COLO668 (cell line): ENCODE results near the gene C2CD5.
"Not testable (repeated sequence)": the region's sequence is repeated elsewhere in the genome, so short reads cannot be mapped to it uniquely, and the experiment has no call there.

Source experiments
- DNase-seq: peaks from one replicate; lab custom pipeline; 2025; ENCODE audit not compliant: unreplicated experiment; lab: John Stamatoyannopoulos, UW

Gene C2CD5

GRCh38 chr12:22544038-22544979 lies at the start of gene C2CD5:
TSS of gene C2CD5 (minus strand) at chr12:22544542. CDS start at chr12:22544150, 392 bp downstream.
- DNase-seq: peak; percentile 93

- DNase-seq: no peak
Measured at GRCh38 chr12:22593864-22594263, 49.5 kb upstream of the C2CD5 start.

GRCh38 chr12:22588817-22589216 lies 44.5 kb upstream of the C2CD5 start:
- DNase-seq: peak; percentile 46

GRCh38 chr12:22578328-22578727 lies 34.0 kb upstream of the C2CD5 start:
- no peak for DNase-seq

DNA sequence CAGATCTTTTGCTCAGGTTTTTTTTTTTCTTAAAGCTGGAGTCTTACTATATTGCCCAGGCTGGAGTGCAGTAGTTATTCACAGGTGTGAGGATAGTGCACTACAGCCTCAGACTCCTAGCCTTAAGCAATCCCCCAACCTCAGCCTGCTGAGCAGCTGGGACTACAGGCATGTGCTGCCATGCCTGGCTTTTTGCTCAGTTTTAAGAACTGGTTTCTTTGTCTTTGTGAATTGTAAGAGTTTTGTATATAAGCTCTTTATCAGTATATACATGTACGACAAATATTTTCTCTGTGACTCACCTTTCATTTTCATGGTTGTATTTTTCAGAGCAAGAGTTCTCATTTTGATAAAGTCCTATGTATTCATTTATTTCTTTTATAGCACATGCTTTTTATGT lies 33.3 kb upstream of the C2CD5 start:
- DNase-seq: no peak

- DNase-seq: no peak
Measured at GRCh38 chr12:22576473-22576872, 32.1 kb upstream of the C2CD5 start.

- no peak for DNase-seq
Measured at GRCh38 chr12:22576065-22576464, 31.7 kb upstream of the C2CD5 start.

- DNase-seq: no peak
Measured at GRCh38 chr12:22574921-22575320, 30.6 kb upstream of the C2CD5 start.

- DNase-seq: no peak
Measured at GRCh38 chr12:22573181-22573580, 28.8 kb upstream of the C2CD5 start.

DNA sequence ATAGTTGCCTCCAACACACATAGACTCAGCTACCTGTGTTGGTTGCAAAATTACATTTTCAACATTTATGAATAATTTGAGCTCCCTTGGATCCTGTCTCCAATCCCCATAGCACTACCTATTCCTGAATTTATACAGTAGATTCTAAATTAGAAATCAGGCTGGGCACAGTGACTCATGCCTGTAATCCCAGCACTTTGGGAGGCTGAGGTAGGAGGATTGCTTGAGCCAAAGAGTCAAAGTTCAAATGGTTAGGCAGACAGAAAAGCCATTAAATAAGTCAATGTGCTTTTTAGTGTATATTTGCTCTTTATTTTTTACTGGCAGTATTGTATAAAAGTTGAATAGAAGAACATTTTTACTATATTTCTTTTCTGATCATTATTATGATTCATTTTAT lies 24.9 kb upstream of the C2CD5 start:
- no peak for DNase-seq

DNA sequence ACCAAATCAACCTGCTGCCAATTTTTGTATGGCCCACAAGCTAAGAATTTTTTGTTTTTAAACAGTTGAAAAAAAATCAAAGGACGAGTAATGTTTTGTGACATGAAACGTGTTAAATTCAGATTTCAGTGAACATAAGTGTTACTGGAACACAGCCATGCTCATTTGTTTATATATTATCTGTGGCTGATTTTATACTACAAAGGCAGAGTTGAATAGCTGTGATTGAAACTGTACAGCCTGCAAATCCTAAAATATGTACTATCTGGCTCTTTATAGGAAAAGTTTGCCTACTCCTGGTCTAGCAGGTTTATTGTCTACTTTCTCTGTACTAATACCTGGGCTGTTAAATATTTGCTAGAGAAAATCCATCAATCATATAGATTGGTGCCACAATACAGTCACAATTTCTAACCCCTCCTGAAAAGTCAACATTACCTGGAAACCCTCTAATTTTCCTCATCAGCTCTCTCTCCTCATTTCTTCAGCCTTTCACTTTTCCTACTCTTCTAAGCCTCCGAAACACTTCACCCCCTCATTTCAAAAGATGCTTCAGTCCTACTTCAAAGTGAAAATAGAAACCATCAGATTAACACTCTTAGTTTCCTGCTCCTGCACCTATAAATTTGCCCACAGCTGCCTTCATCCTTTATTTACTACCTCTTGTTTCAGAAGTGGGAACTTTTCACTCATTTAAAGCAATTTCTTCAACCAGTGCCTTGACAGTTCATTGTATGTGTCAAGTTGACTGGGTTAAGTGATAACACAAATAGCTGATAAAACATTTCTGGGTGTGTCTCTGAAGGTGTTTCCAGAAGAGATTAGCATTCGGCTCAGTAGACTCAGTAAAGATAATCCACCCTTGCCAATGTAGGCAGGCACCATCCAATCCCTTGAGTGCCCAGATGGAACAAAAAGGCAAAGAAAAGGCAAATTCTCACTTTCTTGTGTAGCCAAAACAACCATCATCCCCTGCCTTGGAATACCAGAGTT lies 18.0 kb upstream of the C2CD5 start:
- no peak for DNase-seq

- not testable (repeated sequence) for DNase-seq
Measured at GRCh38 chr12:22554750-22555149, 10.4 kb upstream of the C2CD5 start.

DNA sequence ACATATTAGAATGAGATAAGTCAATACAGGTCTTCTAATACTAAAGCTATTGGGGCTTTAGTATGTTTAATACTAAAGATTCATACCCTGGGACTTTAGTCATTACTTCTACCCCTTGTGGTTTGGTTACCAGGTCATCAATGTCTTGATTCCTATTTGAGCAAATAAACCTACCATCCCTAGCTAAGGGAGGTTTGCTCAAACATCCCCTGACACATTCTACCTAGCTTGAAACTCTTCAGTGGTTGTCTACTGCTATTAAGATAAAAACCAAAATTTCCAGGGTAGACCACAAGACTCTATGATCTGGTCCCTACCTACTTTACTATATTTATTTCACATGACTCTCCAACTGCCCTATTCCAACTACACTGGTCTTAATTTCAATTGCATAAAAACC lies 7.3 kb upstream of the C2CD5 start:
- DNase-seq: no peak

DNA sequence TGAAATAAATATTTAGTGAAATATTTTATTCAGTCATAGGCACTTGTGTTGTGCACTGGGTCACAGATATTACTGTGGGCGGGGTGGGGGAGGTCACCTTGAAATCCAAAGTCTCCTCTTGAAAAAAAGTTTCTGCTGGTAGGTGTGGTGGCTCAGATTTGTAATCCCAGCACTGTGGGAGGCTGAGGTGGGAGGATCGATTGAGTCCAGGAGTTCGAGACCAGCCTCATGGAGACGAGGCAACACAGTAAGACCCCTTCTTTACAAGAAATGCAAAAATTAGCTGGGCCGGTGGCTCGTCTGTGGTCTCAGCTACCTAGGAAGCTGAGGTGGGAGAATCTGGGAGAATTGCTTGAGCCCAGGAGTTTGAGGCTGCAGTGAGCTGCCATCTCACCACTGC lies 913 bp upstream of the C2CD5 start:
- DNase-seq: no peak

- DNase-seq: peak; percentile 75
Measured at GRCh38 chr12:22543246-22544037, 900 bp downstream of the C2CD5 start.

DNA sequence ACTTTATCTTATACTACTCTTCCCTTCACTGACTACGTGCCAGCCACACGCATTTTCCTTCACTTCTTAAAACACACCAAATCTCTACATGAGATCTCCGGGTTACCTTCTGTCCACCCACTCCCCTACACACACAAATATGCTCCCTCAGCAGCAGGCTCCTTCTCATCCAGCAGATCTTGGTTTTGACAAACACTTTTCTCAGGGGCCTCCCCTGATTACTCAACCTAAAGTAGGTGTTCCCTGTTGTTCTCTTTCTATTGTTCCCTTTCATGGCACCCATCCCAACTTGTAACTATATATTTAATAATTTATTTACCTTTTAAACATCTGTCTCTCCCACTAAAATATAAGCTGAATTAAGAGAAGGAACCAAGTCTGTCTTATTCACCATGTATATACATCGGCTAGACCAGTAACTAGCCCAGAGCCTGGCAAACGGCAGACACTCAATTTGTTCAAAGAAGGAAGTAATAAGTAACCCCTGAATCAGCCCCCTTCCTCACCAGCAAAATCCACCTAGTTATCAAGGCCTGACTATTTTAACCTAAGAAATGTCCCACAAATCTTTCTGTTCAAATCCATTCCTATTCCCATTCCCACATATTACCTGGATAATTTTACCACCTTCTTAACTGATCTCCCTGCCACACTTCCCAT lies 2.7 kb downstream of the C2CD5 start:
- no peak for DNase-seq

DNA sequence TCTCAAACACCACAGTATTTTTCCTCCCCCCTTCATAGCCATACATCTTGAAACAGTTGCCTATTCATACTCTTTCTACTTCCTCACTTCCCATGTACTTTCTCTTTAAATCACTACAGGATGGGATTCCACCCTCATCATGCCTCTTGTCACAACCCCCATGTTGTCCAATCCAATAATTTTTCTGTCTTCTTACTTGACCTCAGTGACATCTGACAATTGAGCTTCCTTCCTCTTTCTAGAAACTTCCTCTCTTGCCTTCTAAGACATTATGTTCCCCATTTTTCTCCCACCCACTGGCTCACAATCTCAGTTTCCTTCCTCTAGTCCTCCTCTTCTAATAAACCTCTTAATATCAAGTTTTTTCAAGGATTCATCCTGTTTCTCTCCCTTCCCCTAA lies 5.3 kb downstream of the C2CD5 start:
- no peak for DNase-seq

DNA sequence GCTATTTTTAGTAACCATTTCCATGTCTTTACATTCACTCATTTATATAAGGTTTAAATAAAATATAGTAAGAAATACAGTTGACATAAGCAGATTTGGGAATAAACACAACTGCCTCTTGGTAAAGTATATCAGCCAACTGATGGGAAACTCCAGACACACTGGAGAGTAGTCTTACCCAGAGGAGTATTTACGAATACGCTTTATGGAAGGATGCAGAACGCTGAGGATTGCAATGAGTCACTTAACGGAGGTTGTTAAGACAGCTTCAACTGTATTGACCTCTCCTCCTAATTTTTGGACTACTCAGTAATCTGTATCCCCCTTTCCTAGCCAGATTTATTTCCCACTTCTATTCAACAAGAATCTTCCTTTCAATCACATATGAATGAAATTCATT lies 6.0 kb downstream of the C2CD5 start:
- DNase-seq: no peak

DNA sequence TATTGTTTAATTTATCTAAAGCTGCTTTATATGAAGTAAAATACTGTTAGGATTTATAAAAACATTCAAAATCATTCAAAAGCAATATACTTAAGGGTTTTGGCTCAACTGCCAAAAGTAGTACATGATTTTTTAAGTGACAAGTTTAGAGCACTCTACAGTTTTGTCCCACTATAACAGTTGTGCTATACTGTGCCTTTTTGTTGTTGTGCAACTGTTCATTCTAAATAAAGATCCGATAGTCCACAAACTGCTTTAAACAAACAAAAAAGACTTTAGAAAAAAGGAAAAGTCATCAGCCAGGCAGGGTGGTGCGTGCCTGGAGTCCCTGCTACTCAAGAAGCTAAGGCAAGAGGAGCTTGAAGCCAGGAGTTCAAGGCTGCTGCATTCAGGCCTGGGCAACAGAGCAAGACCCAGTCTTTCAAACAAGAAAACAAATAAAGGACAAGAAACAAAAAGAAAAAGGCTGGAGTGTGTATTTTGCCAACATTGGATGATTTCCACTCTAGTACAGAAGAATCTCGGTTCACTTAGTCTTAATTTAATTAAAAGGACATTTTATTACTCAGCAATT lies 7.3 kb downstream of the C2CD5 start:
- no peak for DNase-seq

DNA sequence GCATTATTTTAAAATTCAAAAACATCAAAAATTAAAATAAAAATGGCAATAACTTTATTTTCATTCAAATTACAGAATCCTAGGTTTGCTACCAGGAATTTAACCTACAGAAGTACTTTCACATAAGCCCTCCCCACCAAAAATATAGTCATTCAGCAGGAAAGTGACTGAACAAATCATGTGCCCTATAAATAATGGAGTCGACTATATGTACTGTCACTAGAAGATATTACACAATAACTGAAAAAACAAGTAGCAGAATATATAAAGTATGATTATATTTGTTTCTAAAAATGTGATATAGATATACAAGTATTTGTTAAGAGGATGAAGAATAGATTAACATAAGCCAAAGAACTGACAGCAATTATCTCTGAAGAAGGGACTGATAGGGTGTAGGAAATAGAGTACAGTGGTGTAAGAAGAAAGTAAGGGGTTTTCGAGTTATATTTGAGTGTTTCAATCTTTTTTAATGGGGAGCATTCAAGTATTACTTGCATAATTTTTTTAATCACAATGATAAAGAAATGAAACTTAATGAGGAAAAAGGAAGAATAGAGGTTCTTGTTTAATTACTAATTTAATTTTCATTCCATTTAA lies 7.9 kb downstream of the C2CD5 start:
- no peak for DNase-seq
